IPS-18c (cell line): ENCODE data around the gene MRPS12.
"Not testable (repeated sequence)": the region's sequence is repeated elsewhere in the genome, so short reads cannot be mapped to it uniquely, and the experiment has no call there.

Source experiments
- H3K4me3 ChIP-seq: 2 replicates; pipeline ENCODE4 v1.7.0; 2013; ENCODE audit warnings: low read depth, mild to moderate bottlenecking, low read length, moderate library complexity; ENCODE audit not compliant: insufficient read depth
- H3K9me3 ChIP-seq: one replicate; pipeline ENCODE4 v1.6.1; 2013; ENCODE audit warnings: mild to moderate bottlenecking, low read length, moderate library complexity; ENCODE audit not compliant: control insufficient read depth, insufficient read depth

Gene MRPS12

GRCh38 chr19:38951187-38951586 lies 20.4 kb downstream of the MRPS12 start:
- Histone ChIP-seq H3K4me3 (no peak overlapping the region), H3K9me3 (no peaks in the 10 kb centered on the region)

- no peaks in the 10 kb centered on the region for H3K9me3 ChIP-seq
- no peak overlapping the region for H3K4me3 ChIP-seq
These were observed 21.8 kb downstream of the MRPS12 start for GRCh38 chr19:38952395-38953165.

GRCh38 chr19:38953677-38954076 lies 22.9 kb downstream of the MRPS12 start:
- no peak overlapping the region for H3K4me3 ChIP-seq
- H3K9me3 ChIP-seq: peaks cover 3% of the 10 kb centered on the region

- peaks cover 5% of the 10 kb centered on the region for H3K9me3 ChIP-seq
- H3K4me3 ChIP-seq: no peak overlapping the region
These were observed 25.5 kb downstream of the MRPS12 start for GRCh38 chr19:38956264-38956663.

GRCh38 chr19:38958301-38958700 lies 27.6 kb downstream of the MRPS12 start:
- Histone ChIP-seq H3K9me3 (peaks cover 5% of the 10 kb centered on the region), H3K4me3 (no peak overlapping the region)

GRCh38 chr19:38959618-38960017 lies 28.9 kb downstream of the MRPS12 start:
- H3K9me3 ChIP-seq: peaks cover 5% of the 10 kb centered on the region
- H3K4me3 ChIP-seq: no peak overlapping the region

GRCh38 chr19:38964738-38965137 lies 34.0 kb downstream of the MRPS12 start:
- Histone ChIP-seq H3K9me3 (no peaks in the 10 kb centered on the region), H3K4me3 (no peak overlapping the region)

- H3K4me3 ChIP-seq, H3K9me3 ChIP-seq: not testable (repeated sequence)
These were observed 35.4 kb downstream of the MRPS12 start for GRCh38 chr19:38966149-38966548.

GRCh38 chr19:38970664-38971532 lies 40.2 kb downstream of the MRPS12 start:
- no peaks in the 10 kb centered on the region for H3K9me3 ChIP-seq
- no peak overlapping the region for H3K4me3 ChIP-seq

GRCh38 chr19:38971672-38972071 lies 40.9 kb downstream of the MRPS12 start:
- Histone ChIP-seq H3K4me3 (no peak overlapping the region), H3K9me3 (no peaks in the 10 kb centered on the region)

- Histone ChIP-seq H3K4me3 (peak overlapping the region; percentile 87), H3K9me3 (no peaks in the 10 kb centered on the region)
These were observed 44.0 kb downstream of the MRPS12 start for GRCh38 chr19:38974624-38975213.

GRCh38 chr19:38975214-38975860 lies 44.6 kb downstream of the MRPS12 start, which contains the start of gene FBXO17:
TSS of gene FBXO17 (minus strand) at chr19:38975742. CDS start at chr19:38950319, 25,423 bp downstream.
- Histone ChIP-seq H3K9me3 (no peaks in the 10 kb centered on the region), H3K4me3 (peak within 1 kb of the TSS; percentile 87)

GRCh38 chr19:38975861-38976271 lies 45.1 kb downstream of the MRPS12 start:
- H3K4me3 ChIP-seq: peak overlapping the region; percentile 87

GRCh38 chr19:38977445-38978325 lies 46.9 kb downstream of the MRPS12 start:
- Histone ChIP-seq H3K9me3 (peaks cover 7% of the 10 kb centered on the region), H3K4me3 (no peak overlapping the region)

More at GRCh38 chr19:38975861-38976271, 45.1 kb downstream of the MRPS12 start:
- peaks cover 4% of the 10 kb centered on the region for H3K9me3 ChIP-seq

GRCh38 chr19:38978326-38978689 lies 47.6 kb downstream of the MRPS12 start:
- peaks cover 7% of the 10 kb centered on the region for H3K9me3 ChIP-seq
- no peak overlapping the region for H3K4me3 ChIP-seq

GRCh38 chr19:38979812-38980211 lies 49.1 kb downstream of the MRPS12 start:
- Histone ChIP-seq H3K9me3 (peaks cover 7% of the 10 kb centered on the region), H3K4me3 (no peak overlapping the region)
